SH-SY5Y (cell line): ENCODE results near the gene NFAM1.

Experiments used
- GATA2 ChIP-seq: IDR thresholded peaks from 2 replicates; pipeline ENCODE4 v1.6.1; 2011; ENCODE audit warnings: mild to moderate bottlenecking, low read depth, low read length
- GATA3 ChIP-seq: IDR thresholded peaks from 2 replicates; pipeline ENCODE4 v1.6.1; 2011; ENCODE audit warnings: low read depth, mild to moderate bottlenecking, low read length, moderate library complexity

DNA sequence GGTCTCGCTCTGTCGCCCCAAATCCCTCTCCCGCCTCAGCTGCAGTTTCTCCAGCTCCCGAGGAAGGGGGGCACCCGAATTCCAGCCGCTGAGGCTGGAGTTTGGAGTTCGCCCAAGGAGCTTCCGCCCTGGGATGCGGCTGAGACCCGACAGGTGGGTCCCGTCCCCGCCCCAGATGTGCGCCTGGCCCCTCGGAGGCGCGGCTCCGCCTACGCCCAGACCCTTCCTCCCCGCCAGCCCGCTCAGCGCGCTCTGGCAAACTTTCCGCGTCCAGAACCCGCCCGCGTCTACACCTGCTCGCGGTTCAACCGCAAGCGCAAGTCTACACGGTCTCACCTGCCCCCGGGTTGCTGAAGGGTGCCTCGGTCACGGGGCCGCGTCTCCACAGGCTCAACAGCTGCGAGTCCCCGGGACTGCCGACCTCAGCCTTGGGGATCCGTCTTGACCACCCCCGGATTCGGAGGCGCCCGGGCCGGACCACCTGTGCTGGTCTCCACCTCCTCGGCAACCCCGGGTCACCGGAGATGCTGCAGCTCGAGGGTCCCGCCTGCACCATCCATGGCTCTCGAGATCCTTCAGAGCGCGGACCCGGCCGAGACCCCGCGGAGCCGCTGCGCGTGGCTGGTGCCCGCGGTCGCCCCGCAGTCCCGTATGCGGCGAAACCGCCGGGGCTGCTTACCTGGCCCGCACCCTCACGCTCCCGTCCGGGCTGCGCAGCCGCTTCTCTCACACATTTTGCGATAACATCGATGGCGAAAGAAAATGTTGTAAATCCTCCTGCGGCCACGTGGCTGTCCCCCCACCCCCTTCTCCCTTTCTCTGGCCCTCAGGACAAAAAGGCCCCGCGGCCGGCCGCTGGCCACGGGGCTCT is 63.6 kb downstream of the NFAM1 start:
- TF ChIP-seq GATA2 (peak; percentile 64), GATA3 (no peak)
